Measurements from ENCODE around the gene ANKRD13C.
"Not testable (repeated sequence)": the region's sequence is repeated elsewhere in the genome, so short reads cannot be mapped to it uniquely, and the experiment has no call there.

Gene ANKRD13C

GRCh38 chr1:70354332-70355110 is at the start of gene ANKRD13C:
Gene ANKRD13C (minus strand): TSS chr1:70354722. CDS start chr1:70354408, 314 bp downstream.
- peak; percentile 89 for DNase-seq (ENCODE audit: low spot score)

GRCh38 chr1:70403759-70404158 is 49.2 kb upstream of the ANKRD13C start:
- DNase-seq (ENCODE audit: low spot score) = no peak

GRCh38 chr1:70401974-70402373 is 47.5 kb upstream of the ANKRD13C start:
- DNase-seq (ENCODE audit: low spot score) = no peak

GRCh38 chr1:70400335-70400734 is 45.8 kb upstream of the ANKRD13C start:
- DNase-seq (ENCODE audit: low spot score) = no peak

GRCh38 chr1:70397013-70397412 is 42.5 kb upstream of the ANKRD13C start:
- no peak for DNase-seq (ENCODE audit: low spot score)

GRCh38 chr1:70396607-70397006 is 42.1 kb upstream of the ANKRD13C start:
- no peak for DNase-seq (ENCODE audit: low spot score)

- no peak for DNase-seq (ENCODE audit: low spot score)
Measured at GRCh38 chr1:70392626-70393025, 38.1 kb upstream of the ANKRD13C start.

- DNase-seq (ENCODE audit: low spot score) = no peak
Measured at GRCh38 chr1:70387507-70387906, 33.0 kb upstream of the ANKRD13C start.

- no peak for DNase-seq (ENCODE audit: low spot score)
Measured at GRCh38 chr1:70386121-70386520, 31.6 kb upstream of the ANKRD13C start.

GRCh38 chr1:70385477-70385876 is 31.0 kb upstream of the ANKRD13C start:
- DNase-seq (ENCODE audit: low spot score) = no peak

GRCh38 chr1:70384542-70384941 is 30.0 kb upstream of the ANKRD13C start:
- no peak for DNase-seq (ENCODE audit: low spot score)

- no peak for DNase-seq (ENCODE audit: low spot score)
Measured at GRCh38 chr1:70383483-70383882, 29.0 kb upstream of the ANKRD13C start.

- DNase-seq (ENCODE audit: low spot score) = no peak
Measured at GRCh38 chr1:70382682-70383081, 28.2 kb upstream of the ANKRD13C start.

GRCh38 chr1:70376196-70376595 is 21.7 kb upstream of the ANKRD13C start:
- DNase-seq (ENCODE audit: low spot score) = no peak

- DNase-seq (ENCODE audit: low spot score) = not testable (repeated sequence)
Measured at GRCh38 chr1:70373580-70373979, 19.1 kb upstream of the ANKRD13C start.

- no peak for DNase-seq (ENCODE audit: low spot score)
Measured at GRCh38 chr1:70372426-70372825, 17.9 kb upstream of the ANKRD13C start.

GRCh38 chr1:70371586-70371985 is 17.1 kb upstream of the ANKRD13C start:
- DNase-seq (ENCODE audit: low spot score) = not testable (repeated sequence)

- DNase-seq (ENCODE audit: low spot score) = not testable (repeated sequence)
Measured at GRCh38 chr1:70367397-70367796, 12.9 kb upstream of the ANKRD13C start.

GRCh38 chr1:70366997-70367396 is 12.5 kb upstream of the ANKRD13C start:
- not testable (repeated sequence) for DNase-seq (ENCODE audit: low spot score)

- not testable (repeated sequence) for DNase-seq (ENCODE audit: low spot score)
Measured at GRCh38 chr1:70366425-70366952, 12.0 kb upstream of the ANKRD13C start.

- no peak for DNase-seq (ENCODE audit: low spot score)
Measured at GRCh38 chr1:70364439-70364838, 9.9 kb upstream of the ANKRD13C start.

GRCh38 chr1:70361727-70362398 is 7.3 kb upstream of the ANKRD13C start:
- no peak for DNase-seq (ENCODE audit: low spot score)

- DNase-seq (ENCODE audit: low spot score) = no peak
Measured at GRCh38 chr1:70360321-70360720, 5.8 kb upstream of the ANKRD13C start.

All from germinal center (tissue), 1 donor.